ENCODE measurements around the gene PRSS21.

The PRSS21 gene

DNA sequence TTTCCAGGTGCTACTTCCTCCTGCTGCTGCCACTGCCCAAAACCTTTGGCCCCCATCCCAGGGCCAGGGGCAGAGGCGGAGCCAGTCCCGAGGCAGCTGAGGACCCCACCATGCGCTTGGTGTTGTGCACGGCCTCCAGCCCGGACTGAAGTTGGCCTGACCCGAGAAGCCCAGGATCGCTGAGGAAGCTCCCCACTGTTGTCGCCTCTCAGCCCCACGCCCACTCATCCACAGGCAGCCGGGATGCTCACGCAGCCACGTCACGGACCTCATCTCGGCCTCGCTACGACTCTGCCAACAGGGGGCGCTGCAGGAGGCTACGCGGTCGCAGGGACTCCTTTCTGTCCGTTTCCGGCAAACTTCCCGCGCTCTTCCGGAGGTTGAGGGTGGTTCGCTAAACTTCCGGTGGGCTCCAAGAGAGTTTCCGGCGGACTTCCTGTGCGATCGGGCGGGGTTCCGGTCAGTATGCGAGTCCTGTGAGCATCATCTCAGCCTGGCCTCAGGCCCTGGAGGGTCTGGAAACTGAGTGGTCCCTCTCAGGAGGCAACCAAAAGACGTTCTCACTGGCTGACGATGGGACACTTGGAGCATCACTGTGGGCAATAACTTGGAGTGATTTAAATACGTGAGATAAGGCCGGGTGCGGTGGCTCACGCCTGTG lies 25.4 kb downstream of the PRSS21 start:
- Histone ChIP-seq H3K4me1 (ENCODE audit: control insufficient read depth in 1 of 2, insufficient read depth in 1 of 2, low read depth in 1 of 2, low read length in 1 of 2) (peaks cover 13 to 15% of the 10 kb centered on the region in 2 experiments), H3K27me3 (peaks cover 29% of the 10 kb centered on the region), H3K36me3 (no peaks in the 10 kb centered on the region), H3K27ac (no peak overlapping the region), H3K4me3 (ENCODE audit: low read depth in 1 of 2, low read length in 1 of 2) (peak overlapping the region in 1 of 2 experiments; percentile 0), H3K9me3 (no peaks in the 10 kb centered on the region)
- TF ChIP-seq, protein P1, sequence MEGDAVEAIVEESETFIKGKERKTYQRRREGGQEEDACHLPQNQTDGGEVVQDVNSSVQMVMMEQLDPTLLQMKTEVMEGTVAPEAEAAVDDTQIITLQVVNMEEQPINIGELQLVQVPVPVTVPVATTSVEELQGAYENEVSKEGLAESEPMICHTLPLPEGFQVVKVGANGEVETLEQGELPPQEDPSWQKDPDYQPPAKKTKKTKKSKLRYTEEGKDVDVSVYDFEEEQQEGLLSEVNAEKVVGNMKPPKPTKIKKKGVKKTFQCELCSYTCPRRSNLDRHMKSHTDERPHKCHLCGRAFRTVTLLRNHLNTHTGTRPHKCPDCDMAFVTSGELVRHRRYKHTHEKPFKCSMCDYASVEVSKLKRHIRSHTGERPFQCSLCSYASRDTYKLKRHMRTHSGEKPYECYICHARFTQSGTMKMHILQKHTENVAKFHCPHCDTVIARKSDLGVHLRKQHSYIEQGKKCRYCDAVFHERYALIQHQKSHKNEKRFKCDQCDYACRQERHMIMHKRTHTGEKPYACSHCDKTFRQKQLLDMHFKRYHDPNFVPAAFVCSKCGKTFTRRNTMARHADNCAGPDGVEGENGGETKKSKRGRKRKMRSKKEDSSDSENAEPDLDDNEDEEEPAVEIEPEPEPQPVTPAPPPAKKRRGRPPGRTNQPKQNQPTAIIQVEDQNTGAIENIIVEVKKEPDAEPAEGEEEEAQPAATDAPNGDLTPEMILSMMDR (IDR thresholded peaks at IDR 0.05) = no peak

DNA sequence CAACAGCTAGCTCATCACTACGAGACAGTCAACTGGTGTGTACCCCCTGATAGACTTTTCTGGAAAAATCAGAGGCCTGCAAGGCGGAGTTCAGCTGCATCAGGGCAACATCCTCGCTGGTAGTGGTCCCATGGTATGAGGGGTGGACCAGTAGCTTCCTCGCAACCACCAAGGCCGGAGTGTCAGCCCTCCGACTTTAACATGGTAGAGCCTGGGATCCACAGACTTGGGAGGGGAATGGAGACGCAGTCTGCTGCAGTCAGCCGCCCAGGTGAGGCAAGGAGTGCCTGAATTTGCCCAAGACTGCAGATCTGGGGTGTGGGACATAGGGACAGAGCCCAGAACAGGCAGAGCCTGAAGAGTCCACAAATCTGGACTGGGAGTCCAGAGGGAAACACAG lies 26.5 kb downstream of the PRSS21 start:
- H3K4me3 ChIP-seq (ENCODE audit: low read depth in 1 of 2, low read length in 1 of 2) = no peak overlapping the region

DNA sequence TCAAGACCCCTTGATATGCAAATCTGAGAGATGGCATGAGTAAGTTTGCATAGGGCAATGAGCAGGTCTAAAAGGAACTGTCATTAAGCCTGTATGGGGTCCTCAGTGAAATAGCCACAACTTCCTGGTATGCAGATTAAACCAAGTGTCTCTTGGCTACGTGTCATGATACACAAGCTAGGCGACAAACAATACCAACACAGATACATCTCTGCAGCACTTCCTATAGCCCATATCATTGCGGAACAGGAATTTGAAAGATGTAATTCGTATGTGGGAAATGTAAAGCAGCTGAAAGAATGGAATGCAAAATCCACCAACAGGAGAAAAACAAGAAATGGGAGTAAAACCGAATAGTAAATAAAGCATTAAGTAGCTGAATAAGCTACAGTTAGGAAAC lies 28.1 kb downstream of the PRSS21 start:
- no peaks in the 10 kb centered on the region for H3K9me3 ChIP-seq
- peaks cover 23% of the 10 kb centered on the region for H3K27me3 ChIP-seq
- TF ChIP-seq, protein P1 (IDR thresholded peaks at IDR 0.05) = no peak
- H3K36me3 ChIP-seq = no peaks in the 10 kb centered on the region
- H3K4me1 ChIP-seq (ENCODE audit: control insufficient read depth in 1 of 2, insufficient read depth in 1 of 2, low read depth in 1 of 2, low read length in 1 of 2) = peaks cover 13 to 15% of the 10 kb centered on the region in 2 experiments
- H3K4me3 ChIP-seq (ENCODE audit: low read depth in 1 of 2, low read length in 1 of 2) = no peak overlapping the region
- H3K27ac ChIP-seq = no peak overlapping the region

More for the DNA sequence above, 26.5 kb downstream of the PRSS21 start:
- Histone ChIP-seq H3K9me3 (no peaks in the 10 kb centered on the region), H3K36me3 (no peaks in the 10 kb centered on the region), H3K4me1 (ENCODE audit: control insufficient read depth in 1 of 2, insufficient read depth in 1 of 2, low read depth in 1 of 2, low read length in 1 of 2) (peaks cover 13 to 15% of the 10 kb centered on the region in 2 experiments), H3K27ac (no peak overlapping the region), H3K27me3 (peaks cover 19% of the 10 kb centered on the region)
- TF ChIP-seq, protein P1 (IDR thresholded peaks at IDR 0.05) = no peak

DNA sequence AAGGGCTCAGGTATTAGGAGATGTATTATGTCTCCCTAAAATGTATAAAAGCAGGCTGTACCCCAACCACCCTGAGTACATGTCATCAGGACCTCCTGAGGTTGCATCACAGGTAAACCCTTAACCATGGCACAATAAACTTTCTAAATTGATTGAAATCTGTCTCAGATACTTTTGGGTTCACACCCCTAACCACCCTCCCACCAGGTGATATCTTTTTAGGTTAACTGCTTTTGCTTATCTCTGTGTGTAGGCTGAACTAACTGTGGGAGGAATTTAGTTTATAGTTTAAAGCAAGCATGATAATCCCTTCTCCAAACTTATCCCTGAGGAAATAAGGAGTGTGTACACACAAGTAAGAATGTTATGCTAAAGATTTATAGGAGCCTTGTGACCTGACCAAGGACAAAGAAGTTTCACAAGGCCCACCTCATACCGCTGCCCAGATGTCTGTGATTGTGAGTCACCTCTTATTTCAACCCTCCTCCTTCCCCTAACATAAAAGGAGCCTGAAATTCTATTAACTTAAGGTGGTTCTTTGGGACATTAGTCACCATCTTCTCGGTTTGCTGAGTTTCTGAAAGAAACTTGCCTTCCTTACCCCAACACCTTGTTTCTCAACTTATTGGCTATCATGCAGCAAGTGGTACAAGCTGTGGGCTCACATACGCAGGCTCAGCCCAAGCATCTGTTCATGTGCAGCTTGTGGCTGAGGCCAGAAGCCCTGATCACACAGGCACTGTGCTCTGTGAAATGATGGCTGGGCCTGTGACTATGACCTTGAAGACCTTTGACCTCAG lies 29.7 kb downstream of the PRSS21 start:
- no peak overlapping the region for H3K27ac ChIP-seq

DNA sequence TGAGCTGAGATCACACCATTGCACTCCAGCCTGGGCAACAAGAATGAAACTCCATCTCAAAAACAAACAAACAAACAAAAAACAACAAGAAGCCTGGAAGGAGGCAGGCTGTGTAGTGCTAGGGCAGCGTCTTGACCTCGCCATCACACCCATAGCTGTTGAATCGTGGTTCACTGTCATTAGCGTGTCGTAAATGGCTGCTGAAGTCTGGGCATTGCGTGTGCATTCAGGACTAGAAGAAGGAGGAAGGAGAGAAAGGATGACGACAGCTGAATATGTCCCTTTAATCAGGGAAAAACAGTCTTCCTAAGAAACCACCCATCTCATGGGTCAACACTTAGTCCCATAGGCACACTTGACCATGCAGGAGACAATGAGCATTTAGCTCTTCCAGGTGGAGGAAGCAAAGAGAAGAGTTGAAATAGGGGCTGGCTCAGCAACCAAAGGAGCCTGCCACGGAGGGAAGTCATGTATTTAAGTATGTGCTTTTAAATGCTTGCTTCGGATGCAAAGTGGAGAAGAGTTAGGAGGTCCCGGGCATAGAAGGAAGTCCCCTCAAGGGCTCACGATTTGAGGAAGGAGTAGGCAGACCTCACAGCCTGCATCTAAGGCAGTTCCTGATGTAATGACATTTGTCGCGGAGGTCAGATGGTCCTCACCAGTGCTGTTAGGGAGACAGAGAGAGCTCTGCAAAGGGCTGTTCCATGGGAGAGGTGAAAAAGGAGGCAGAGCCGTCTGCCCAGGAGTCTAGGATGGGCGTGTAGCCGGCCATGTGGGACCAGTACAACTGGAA lies 32.1 kb downstream of the PRSS21 start:
- TF ChIP-seq, protein P1 (IDR thresholded peaks at IDR 0.05) = no peak
- H3K4me1 ChIP-seq (ENCODE audit: control insufficient read depth in 1 of 2, insufficient read depth in 1 of 2, low read depth in 1 of 2, low read length in 1 of 2) = no peaks in the 10 kb centered on the region
- H3K9me3 ChIP-seq = no peaks in the 10 kb centered on the region
- no peak overlapping the region for H3K27ac ChIP-seq
- no peaks in the 10 kb centered on the region for H3K36me3 ChIP-seq
- peaks cover 44% of the 10 kb centered on the region for H3K27me3 ChIP-seq
- no peak overlapping the region for H3K4me3 ChIP-seq (ENCODE audit: low read depth in 1 of 2, low read length in 1 of 2)

More for the DNA sequence above, 29.7 kb downstream of the PRSS21 start:
- TF ChIP-seq, protein P1 (IDR thresholded peaks at IDR 0.05) = no peak
- Histone ChIP-seq H3K9me3 (no peaks in the 10 kb centered on the region), H3K36me3 (no peaks in the 10 kb centered on the region), H3K4me3 (ENCODE audit: low read depth in 1 of 2, low read length in 1 of 2) (no peak overlapping the region), H3K4me1 (ENCODE audit: control insufficient read depth in 1 of 2, insufficient read depth in 1 of 2, low read depth in 1 of 2, low read length in 1 of 2) (peaks cover 9 to 11% of the 10 kb centered on the region in 2 experiments), H3K27me3 (peaks cover 29% of the 10 kb centered on the region)
